HG03108 (cell line): ENCODE measurements around the gene BST1.
"Not testable (repeated sequence)": the region's sequence is repeated elsewhere in the genome, so short reads cannot be mapped to it uniquely, and the experiment has no call there.

Experiments
- ATAC-seq: cut with Tn5 transposase; IDR thresholded peaks from one replicate; pipeline ENCODE4 v1.9.1; 2021; ENCODE audit warnings: moderate library complexity; ENCODE audit not compliant: unreplicated experiment

The BST1 gene

GRCh38 chr4:15707363-15707715 lies 4.5 kb downstream of the BST1 start:
- ATAC-seq: no peak

- no peak for ATAC-seq
These were observed 8.9 kb downstream of the BST1 start for GRCh38 chr4:15711762-15712161.

GRCh38 chr4:15712214-15712613 lies 9.3 kb downstream of the BST1 start:
- no peak for ATAC-seq

- ATAC-seq: no peak
These were observed 11.3 kb downstream of the BST1 start for GRCh38 chr4:15714141-15714540.

GRCh38 chr4:15714646-15715435 lies 12.0 kb downstream of the BST1 start:
- ATAC-seq: no peak

GRCh38 chr4:15716115-15716514 lies 13.2 kb downstream of the BST1 start:
- no peak for ATAC-seq

- ATAC-seq: no peak
These were observed 14.2 kb downstream of the BST1 start for GRCh38 chr4:15717086-15717485.

DNA sequence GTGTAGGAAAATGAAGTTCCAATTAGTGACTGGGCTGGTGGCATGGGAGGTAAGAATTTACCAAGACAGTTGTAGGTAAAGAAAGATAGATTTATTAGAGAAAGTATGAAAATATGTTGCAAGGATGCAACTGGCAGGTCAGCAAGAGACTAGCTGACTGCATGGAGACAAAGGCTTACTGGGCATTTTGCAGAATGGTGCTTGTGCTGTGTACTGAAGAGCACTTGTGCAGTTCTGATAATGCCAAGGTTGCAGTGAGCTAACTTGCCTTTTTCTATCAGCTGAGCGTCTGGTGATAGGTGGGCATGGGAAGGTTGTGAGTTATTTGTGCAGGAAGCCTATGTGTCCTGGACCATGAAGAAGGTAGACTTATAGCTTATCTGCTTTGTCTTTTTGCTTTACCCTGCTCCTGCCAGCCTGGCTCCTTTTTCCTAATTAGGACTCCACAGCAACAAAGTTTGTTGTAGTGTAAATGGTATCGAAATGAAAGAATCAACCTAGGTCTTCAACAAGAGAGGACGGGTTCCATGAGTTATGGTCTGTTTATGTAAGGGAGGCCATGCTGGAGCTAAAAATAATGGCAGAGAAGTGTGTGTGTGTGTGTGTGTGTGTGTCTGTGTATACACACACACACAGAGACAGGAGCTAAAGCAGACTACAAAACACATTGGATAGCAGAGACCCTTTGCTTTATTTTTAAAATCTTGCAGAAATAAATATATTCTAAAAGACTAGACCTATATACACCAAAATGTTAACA lies 15.0 kb downstream of the BST1 start:
- no peak for ATAC-seq

GRCh38 chr4:15718465-15718864 lies 15.6 kb downstream of the BST1 start:
- ATAC-seq: no peak

GRCh38 chr4:15718959-15719358 lies 16.1 kb downstream of the BST1 start:
- ATAC-seq: no peak

- no peak for ATAC-seq
These were observed 16.6 kb downstream of the BST1 start for GRCh38 chr4:15719506-15719905.

- ATAC-seq: no peak
These were observed 18.0 kb downstream of the BST1 start for GRCh38 chr4:15720851-15721250.

- ATAC-seq: no peak
These were observed 22.7 kb downstream of the BST1 start for GRCh38 chr4:15725608-15726007.

DNA sequence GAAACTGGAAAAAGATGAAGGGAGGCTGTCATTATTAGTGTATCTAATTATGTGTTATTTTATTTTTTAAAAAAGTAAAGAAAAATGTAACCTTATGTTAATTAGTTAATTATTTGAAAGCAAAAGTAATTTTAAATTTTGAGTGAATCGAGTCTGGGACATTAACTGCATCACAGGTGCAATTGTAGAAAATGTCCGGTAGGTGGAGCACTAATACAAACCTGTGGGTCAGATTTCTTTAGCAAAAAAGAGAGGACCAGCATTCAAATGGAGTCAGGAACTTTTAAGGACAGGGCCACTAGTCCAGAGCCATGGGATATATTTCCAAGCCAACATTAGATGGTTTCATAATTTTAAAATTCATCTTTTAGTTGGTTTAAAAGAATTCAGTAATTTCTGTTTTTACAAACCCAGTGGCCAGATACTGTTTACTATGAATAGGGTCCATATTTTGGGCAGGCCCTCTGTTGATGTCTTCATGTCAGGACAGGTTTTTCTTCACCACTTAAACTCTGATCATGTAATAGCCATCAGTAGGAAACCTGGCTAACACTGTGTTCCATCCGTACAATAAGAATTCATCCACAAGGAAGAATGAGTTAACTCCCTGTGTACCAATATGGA lies 27.2 kb downstream of the BST1 start:
- no peak for ATAC-seq

- ATAC-seq: not testable (repeated sequence)
These were observed 30.2 kb downstream of the BST1 start for GRCh38 chr4:15733061-15733460.

DNA sequence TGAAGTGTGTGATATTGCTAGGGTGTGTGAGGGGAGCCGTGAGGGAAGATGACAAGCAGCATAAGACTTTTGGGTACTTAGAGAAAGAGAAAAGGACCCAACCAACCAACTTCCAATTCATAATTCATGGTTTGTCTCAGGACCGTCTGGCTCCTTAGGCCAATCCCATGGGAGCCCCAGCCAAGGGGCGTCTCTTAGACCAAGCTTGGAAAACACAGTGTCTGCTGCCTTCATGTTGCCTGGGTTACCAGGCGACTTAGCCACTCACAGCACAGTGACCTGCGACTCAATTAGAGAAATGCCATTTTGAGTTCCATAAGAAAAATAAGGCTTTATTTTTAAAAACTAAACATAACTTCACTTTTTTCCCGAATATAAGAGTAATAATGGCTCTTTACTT lies 32.7 kb downstream of the BST1 start:
- ATAC-seq: no peak

- ATAC-seq: no peak
These were observed 33.7 kb downstream of the BST1 start for GRCh38 chr4:15736514-15737050.

GRCh38 chr4:15737255-15737654 lies 34.4 kb downstream of the BST1 start:
- ATAC-seq: no peak

DNA sequence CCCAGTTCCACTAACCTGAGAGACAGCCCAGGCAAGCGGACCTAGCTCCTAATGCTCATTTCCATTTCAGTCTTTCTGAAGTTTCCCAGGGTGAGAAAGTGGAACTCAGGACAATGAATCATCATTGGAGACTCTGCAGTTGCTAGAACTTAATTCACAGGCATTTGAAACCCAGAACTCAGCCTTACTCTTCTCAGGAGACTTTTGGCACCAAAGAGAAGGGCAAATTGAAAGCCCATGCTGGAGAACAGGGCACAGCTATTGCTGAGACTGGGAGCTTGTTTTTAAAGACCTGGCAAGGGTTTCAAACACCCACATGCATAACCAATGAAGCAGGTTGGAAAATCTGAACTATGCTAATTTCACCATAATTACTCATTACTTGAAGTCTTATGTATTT lies 36.0 kb downstream of the BST1 start:
- ATAC-seq: no peak

DNA sequence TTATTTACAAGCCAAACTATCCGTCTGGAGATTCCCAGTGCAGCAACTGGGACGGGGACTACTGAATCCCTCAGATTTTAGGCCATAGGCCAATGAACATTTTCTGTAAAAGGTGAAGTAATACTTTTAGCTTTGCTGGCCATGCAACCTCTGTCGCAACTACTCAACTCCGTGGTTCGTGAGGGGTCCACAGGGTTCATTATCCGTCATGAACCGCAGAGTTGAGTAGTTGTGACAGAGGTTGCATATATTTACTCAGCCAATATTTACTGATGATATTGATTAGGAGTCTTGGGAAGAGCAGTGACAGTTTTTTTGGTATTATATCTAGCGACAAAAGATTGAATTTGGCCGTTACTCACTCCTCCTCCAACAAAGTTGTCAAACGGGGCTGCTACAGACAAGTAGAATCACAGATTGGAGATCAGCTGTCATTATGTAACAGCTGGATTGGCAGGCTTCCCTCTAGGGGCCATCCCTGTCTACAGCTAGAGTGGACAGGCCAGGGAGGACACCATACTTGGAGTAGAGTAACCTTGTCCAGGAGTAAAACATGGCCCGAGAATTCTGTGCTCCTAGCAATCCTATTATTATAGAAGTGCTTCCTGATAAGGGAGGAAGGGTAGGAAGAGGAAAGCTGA lies 38.0 kb downstream of the BST1 start:
- ATAC-seq: no peak

DNA sequence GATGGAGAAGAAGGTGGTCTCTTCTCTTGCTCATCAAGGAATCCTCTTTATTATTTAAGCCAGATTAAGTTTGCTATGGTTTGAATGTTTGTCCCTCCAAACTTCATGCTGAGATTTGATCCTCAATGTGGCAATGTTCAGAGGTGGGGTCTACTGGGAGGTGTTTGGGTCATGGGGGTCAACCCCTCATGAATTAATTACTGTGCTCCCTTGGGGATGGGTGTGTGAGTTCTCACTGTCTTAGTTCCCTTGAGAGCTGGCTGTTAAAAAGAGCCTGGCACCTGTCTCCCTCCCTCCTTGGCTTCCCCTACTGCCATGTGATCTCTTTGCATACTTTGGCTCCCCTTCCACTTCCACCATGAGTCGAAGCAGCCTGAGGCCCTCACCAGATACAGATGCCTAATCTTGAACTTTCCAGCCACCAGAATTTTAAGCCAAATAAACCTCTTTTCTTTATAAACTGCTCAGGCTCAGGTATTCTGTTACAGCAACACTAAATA lies 39.3 kb downstream of the BST1 start:
- no peak for ATAC-seq
